AG04450 (cell line): Measurements from ENCODE around the gene FASTKD3. TPM values are rescaled to one million over a fixed set of nuclear protein-coding genes. Genes with fewer than 3 reads are reported as not detected.

Source experiments
- CTCF ChIA-PET: fragments of 300-600, 350-600 bp; formaldehyde crosslinking; extraction: SDS; loops from one replicate; lab custom pipeline; 2022; ENCODE audit warnings: antibody characterized with exemption, inconsistent platforms; lab: Charles Lee
- POLR2A ChIA-PET: fragments of 350-600 bp; formaldehyde crosslinking; extraction: SDS; loops from one replicate; lab custom pipeline; 2021; ENCODE audit warnings: antibody characterized with exemption, inconsistent platforms; lab: Yijun Ruan, JAX
- DNase-seq: peaks from one replicate; pipeline ENCODE4 v3.0.0-alpha.2; 2011; ENCODE audit warnings: low read depth, low spot score
- H3K27ac ChIP-seq: one replicate; pipeline ENCODE4 v1.5.1; 2012; ENCODE audit warnings: low read depth, low read length, control low read depth
- H3K27me3 ChIP-seq: one replicate; pipeline ENCODE4 v1.6.0; 2012; ENCODE audit warnings: low read length; ENCODE audit not compliant: control insufficient read depth, insufficient read depth
- H3K4me3 ChIP-seq: 2 replicates; pipeline ENCODE4 v1.5.1; 2011; ENCODE audit warnings: mild to moderate bottlenecking, low read depth, low read length, control low read depth
- H3K9me3 ChIP-seq: 2 replicates; pipeline ENCODE4 v1.5.1; 2012; ENCODE audit warnings: low read length; ENCODE audit not compliant: control insufficient read depth, insufficient read depth
- polyA plus RNA-seq: library from polyadenylated mRNA; depleted of rRNA; stranded (reverse); fragments of >200 nt; gene quantifications from 2 replicates; pipeline ENCODE4 v1.2.3, GENCODE V29; 2011
- TF ChIP-seq, protein P1 (sequence below): IDR thresholded peaks from 2 replicates; pipeline ENCODE4 v1.5.1; 2011; ENCODE audit warnings: low read depth, low read length, control low read depth, inconsistent platforms

FASTKD3 gene
- polyA plus RNA-seq, 1 experiment = 12.8 TPM

DNA sequence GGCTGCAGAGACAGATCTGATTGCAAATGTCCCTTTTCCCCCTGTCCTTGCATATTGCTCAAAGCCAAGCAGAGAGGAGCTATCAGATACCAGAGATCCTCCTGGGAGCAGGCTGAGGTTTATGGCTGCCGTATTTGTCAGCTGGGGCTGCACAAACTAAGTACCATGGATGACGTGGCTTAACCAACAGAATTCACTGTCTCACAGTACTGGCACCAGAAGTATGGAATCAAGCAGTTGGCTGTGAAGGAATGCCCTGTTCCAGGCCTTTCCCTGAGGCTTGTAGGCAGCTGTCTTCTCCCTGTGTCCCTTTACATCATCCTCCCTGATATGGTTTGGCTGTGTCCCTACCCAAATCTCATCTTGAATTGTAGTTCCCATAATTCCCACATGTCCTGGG lies 20.5 kb downstream of the FASTKD3 start:
- H3K27me3 ChIP-seq = peaks cover 26% of the 10 kb centered on the region
- ChIA-PET POLR2A (no interaction called here), CTCF (no interaction called here)
- no peak for DNase-seq
- peaks cover 5% of the 10 kb centered on the region; the same call in 1 of the 2 replicates for H3K9me3 ChIP-seq
- no peak overlapping the region for H3K27ac ChIP-seq
- no peak overlapping the region for H3K4me3 ChIP-seq
- TF ChIP-seq, protein P1, sequence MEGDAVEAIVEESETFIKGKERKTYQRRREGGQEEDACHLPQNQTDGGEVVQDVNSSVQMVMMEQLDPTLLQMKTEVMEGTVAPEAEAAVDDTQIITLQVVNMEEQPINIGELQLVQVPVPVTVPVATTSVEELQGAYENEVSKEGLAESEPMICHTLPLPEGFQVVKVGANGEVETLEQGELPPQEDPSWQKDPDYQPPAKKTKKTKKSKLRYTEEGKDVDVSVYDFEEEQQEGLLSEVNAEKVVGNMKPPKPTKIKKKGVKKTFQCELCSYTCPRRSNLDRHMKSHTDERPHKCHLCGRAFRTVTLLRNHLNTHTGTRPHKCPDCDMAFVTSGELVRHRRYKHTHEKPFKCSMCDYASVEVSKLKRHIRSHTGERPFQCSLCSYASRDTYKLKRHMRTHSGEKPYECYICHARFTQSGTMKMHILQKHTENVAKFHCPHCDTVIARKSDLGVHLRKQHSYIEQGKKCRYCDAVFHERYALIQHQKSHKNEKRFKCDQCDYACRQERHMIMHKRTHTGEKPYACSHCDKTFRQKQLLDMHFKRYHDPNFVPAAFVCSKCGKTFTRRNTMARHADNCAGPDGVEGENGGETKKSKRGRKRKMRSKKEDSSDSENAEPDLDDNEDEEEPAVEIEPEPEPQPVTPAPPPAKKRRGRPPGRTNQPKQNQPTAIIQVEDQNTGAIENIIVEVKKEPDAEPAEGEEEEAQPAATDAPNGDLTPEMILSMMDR = no peak

DNA sequence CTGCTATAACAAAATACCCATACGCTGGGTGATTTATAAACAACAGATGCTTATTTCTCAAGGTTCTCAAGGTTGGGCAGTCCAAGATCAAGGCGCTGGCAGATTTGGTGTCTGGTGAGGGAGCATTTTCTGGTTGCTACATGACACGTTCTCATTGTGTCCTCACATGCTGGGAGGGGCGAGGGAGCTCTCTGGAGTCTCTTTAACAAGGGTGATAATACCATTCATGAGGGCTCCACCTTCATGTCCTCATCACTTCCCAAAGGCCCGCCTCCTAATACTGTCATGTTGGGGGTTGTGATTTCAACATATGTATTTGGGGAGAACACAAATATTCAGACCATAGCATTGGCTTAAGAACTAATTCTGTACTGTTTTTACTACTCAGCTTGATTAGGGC lies 22.5 kb downstream of the FASTKD3 start:
- Histone ChIP-seq H3K27ac (no peak overlapping the region), H3K27me3 (peaks cover 21% of the 10 kb centered on the region), H3K9me3 (peaks cover 4% of the 10 kb centered on the region; the same call in 1 of the 2 replicates), H3K4me3 (no peak overlapping the region)
- ChIA-PET POLR2A (no interaction called here), CTCF (interaction anchor here (2.1 kb wide), 1 partner anchor 10 kb away, joined by 5 read pairs; no protein-coding TSS in a partner anchor)
- TF ChIP-seq, protein P1 = no peak
- no peak for DNase-seq

DNA sequence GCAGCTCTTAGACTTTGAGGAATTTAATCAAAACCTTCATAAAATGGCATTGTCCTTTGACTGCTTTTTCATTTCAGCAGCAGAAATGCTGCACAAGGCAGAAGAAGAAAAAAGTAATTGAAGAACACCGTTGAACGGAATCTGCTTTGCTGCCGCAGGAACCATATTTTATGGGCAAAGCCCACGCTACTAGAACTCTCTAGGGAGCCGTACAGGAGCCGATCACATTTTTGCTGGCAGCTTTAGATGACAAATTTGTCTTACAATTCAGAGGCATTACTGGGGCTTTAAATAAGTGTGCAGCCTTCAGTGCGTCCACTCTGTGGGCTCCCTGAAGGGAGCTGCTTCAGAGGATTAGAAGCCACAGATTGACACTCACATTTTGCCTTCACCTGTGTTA lies 23.3 kb downstream of the FASTKD3 start:
- H3K9me3 ChIP-seq = no peaks in the 10 kb centered on the region
- ChIA-PET CTCF (interaction anchor here (2.1 kb wide), 1 partner anchor 11 kb away, joined by 5 read pairs; no protein-coding TSS in a partner anchor), POLR2A (no interaction called here)
- DNase-seq = no peak
- H3K27me3 ChIP-seq = peaks cover 18% of the 10 kb centered on the region
- H3K27ac ChIP-seq = no peak overlapping the region
- H3K4me3 ChIP-seq = no peak overlapping the region
- TF ChIP-seq, protein P1 = no peak

DNA sequence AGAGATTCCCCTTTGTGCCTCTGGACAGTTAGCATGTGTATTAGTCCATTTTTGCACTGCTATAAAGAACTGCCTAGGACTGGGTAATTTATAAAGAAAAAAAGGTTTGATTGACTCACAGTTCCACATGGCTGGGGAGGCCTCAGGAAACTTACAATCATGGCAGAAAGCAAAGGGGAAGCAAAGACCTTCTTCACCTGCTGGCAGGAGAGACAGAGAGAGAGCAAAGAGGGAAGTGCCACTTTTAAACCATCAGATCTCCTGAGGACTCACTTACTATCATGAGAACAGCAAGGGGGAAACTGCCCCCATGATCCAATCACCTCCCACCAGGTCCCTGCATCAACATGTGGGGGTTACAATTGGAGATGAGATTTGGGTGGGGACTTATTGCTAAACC lies 23.9 kb downstream of the FASTKD3 start:
- no peak overlapping the region for H3K27ac ChIP-seq
- peaks cover 16% of the 10 kb centered on the region for H3K27me3 ChIP-seq
- ChIA-PET POLR2A (no interaction called here), CTCF (interaction anchor here (1.1 to 2.1 kb wide), 2 partner anchors 11 to 28 kb away, joined by 3 to 5 read pairs; no protein-coding TSS in a partner anchor)
- no peaks in the 10 kb centered on the region for H3K9me3 ChIP-seq
- TF ChIP-seq, protein P1 = no peak
- DNase-seq = no peak
- H3K4me3 ChIP-seq = no peak overlapping the region

DNA sequence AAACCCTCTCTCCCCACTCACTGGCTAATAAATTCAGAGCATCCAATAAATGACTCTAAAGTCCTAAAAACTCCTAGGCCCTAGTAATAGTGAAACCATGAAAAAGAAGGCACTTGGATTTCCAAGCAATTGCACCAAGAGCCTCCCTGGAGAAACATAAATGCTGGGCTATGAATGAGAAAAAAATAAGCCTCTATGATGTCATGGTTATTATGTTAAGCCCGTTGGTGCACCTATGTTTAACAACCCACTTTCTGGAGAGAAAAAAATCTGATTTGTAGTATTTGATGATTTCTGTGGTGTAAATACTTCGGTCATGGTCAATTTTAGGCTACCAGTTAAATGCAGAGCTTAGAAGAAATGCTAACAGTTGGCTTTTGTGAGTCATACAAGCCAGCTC lies 26.3 kb downstream of the FASTKD3 start:
- no peak for DNase-seq
- TF ChIP-seq, protein P1 = no peak
- no peaks in the 10 kb centered on the region for H3K9me3 ChIP-seq

More for the DNA sequence above, 26.3 kb downstream of the FASTKD3 start:
- ChIA-PET CTCF (no interaction called here), POLR2A (no interaction called here)
- H3K27me3 ChIP-seq = no peaks in the 10 kb centered on the region
- H3K4me3 ChIP-seq = no peak overlapping the region
- no peak overlapping the region for H3K27ac ChIP-seq
